GM19238 (cell line): ENCODE results near the gene DMRTC1B.
"Not testable (repeated sequence)": the region's sequence is repeated elsewhere in the genome, so short reads cannot be mapped to it uniquely, and the experiment has no call there.

Experiments used
- DNase-seq: peaks from one replicate; pipeline ENCODE4 v3.0.0; 2011; ENCODE audit warnings: low spot score; ENCODE audit not compliant: insufficient read length

DMRTC1B gene

GRCh38 chrX:72776653-72777466 is at the start of gene DMRTC1B:
Gene DMRTC1B (plus strand): TSS chrX:72776890. CDS start chrX:72845136, 68,246 bp downstream.
- DNase-seq = not testable (repeated sequence)

GRCh38 chrX:72727846-72728245 is 48.8 kb upstream of the DMRTC1B start:
- no peak for DNase-seq

- not testable (repeated sequence) for DNase-seq
These were observed 43.1 kb upstream of the DMRTC1B start for GRCh38 chrX:72733636-72734035.

GRCh38 chrX:72735561-72735960 is 41.1 kb upstream of the DMRTC1B start:
- DNase-seq = no peak

GRCh38 chrX:72745546-72745945 is 31.1 kb upstream of the DMRTC1B start:
- DNase-seq = not testable (repeated sequence)

GRCh38 chrX:72748545-72748944 is 28.1 kb upstream of the DMRTC1B start:
- DNase-seq = not testable (repeated sequence)

- not testable (repeated sequence) for DNase-seq
These were observed 16.2 kb upstream of the DMRTC1B start for GRCh38 chrX:72760454-72760853.

GRCh38 chrX:72777467-72777790 is 739 bp downstream of the DMRTC1B start:
- not testable (repeated sequence) for DNase-seq

- DNase-seq = not testable (repeated sequence)
These were observed 1.5 kb downstream of the DMRTC1B start for GRCh38 chrX:72778146-72778545.

- not testable (repeated sequence) for DNase-seq
These were observed 5.9 kb downstream of the DMRTC1B start, which contains the start of gene FAM236B for GRCh38 chrX:72782560-72782959. Gene FAM236B (minus strand): TSS chrX:72782660. CDS start chrX:72782560, 100 bp downstream.

- not testable (repeated sequence) for DNase-seq
These were observed 6.8 kb downstream of the DMRTC1B start for GRCh38 chrX:72783365-72783936.

- DNase-seq = not testable (repeated sequence)
These were observed 7.3 kb downstream of the DMRTC1B start for GRCh38 chrX:72783964-72784363.

GRCh38 chrX:72788142-72788541 is 11.5 kb downstream of the DMRTC1B start:
- not testable (repeated sequence) for DNase-seq

- DNase-seq = not testable (repeated sequence)
These were observed 13.7 kb downstream of the DMRTC1B start for GRCh38 chrX:72790390-72790789.

GRCh38 chrX:72808110-72808509 is 31.4 kb downstream of the DMRTC1B start, which contains the start of gene FAM236D:
Gene FAM236D (minus strand): TSS chrX:72808210. CDS start chrX:72808110, 100 bp downstream.
- not testable (repeated sequence) for DNase-seq

- DNase-seq = not testable (repeated sequence)
These were observed 54.0 kb downstream of the DMRTC1B start for GRCh38 chrX:72830701-72831100.

GRCh38 chrX:72837532-72837931 is 60.8 kb downstream of the DMRTC1B start:
- DNase-seq = not testable (repeated sequence)

GRCh38 chrX:72882898-72883297 is 106.2 kb downstream of the DMRTC1B start:
- not testable (repeated sequence) for DNase-seq

- not testable (repeated sequence) for DNase-seq
These were observed 113.0 kb downstream of the DMRTC1B start for GRCh38 chrX:72889740-72890139.
